Fibroblast of skin of right quadriceps (primary cell): Measurements from ENCODE around the gene CAMTA1.
"Not testable (repeated sequence)": the region's sequence is repeated elsewhere in the genome, so short reads cannot be mapped to it uniquely, and the experiment has no call there.

Experiments used
- DNase-seq: peaks from one replicate; pipeline ENCODE4 v3.0.0-alpha.2; 2013

CAMTA1 gene

DNA sequence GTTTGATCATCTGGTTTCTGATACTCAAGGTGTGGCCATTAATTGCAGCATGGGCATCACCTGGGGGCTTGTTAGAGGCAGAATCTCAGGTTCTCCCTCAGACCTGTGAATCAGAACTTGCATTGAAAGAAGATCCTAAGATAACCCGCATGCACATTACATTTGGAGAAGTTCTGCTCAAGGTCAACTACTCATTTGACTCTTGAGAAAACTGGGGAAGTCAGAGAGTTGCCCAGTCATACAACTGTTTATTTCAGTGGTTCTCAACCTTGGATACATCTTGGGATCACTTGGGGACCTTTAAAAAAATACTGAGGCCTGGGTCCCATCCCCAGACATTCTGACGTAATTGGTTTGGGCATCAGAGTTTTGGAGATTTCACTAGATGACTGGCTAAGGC is 30.5 kb downstream of the CAMTA1 start:
- DNase-seq: no peak

- peak; percentile 36 for DNase-seq
Observed at GRCh38 chr1:6819246-6820040, 34.2 kb downstream of the CAMTA1 start.

- DNase-seq: no peak
Observed at GRCh38 chr1:6820899-6821298, 35.6 kb downstream of the CAMTA1 start.

GRCh38 chr1:6822530-6823359 is 37.5 kb downstream of the CAMTA1 start:
- no peak for DNase-seq

- no peak for DNase-seq
Observed at GRCh38 chr1:6823793-6824192, 38.5 kb downstream of the CAMTA1 start.

DNA sequence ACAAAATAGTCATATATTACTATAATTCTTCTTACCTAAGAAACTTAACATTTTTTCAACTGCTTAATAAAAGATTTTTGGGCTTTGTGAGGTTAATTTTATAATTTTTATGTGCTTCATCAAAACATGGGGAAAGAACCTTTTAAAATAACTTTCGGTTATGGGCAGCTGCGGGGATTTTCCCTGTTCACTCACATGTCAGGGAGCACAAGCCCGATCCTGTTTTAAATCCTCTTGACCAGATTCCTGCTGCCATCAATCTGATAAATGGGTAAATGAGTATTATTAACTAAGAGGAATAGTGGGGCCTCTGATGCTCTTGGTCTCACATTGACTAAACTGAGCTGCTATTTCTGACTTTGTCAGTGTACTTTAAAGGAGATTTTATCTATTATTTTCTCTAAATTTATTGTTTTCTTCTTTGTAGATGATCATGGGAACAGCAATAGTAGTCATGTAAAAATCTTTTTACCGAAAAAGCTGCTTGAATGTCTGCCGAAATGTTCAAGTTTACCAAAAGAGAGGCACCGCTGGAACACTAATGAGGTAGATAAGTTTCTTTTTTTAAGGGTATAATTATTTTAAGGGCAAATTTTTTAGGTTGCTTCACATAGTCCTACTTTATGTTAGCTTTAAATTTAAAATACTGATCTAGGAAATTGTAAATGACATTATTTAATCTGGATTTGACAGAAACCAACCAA is 39.6 kb downstream of the CAMTA1 start:
- no peak for DNase-seq

- no peak for DNase-seq
Observed at GRCh38 chr1:6825828-6826227, 40.6 kb downstream of the CAMTA1 start.

DNA sequence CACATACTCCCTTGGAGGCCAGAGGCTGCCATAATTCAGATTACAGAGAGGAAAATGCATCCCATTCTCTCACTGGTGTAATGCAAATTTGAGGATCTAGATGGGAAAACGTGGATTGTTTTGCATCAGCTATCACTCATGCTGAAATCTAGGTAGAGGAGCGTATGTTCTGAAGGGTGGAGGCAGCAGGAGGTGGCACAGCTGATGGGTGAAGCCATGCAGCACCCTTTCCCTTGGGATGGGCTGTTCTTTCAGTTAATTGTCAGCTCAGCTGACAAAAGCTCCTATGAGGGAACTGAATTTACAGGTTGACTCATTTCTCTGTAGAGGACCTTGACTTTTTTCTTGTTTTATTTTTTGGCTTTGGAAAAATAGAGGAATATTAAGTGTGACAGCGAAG is 41.8 kb downstream of the CAMTA1 start:
- DNase-seq: no peak

- no peak for DNase-seq
Observed at GRCh38 chr1:6827630-6828165, 42.4 kb downstream of the CAMTA1 start.

DNA sequence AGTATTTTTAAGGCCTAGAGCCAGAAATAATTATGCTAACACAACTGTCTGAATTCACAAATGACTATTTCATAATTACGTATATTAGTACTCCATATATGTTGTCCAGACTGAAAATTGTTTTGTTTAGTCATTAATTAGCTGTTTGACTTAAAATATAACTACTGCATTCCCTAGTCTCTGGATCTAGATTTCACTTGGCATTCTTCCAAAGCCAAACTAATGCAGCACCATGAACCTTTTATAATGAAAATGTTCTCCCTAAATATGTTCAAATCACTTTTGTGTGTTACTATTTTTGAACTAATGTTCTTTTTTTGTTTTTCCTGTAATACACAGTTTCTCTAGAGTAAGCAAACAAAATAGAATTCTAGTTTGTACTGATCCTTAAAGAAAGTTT is 46.1 kb downstream of the CAMTA1 start:
- DNase-seq: peak; percentile 7

- not testable (repeated sequence) for DNase-seq
Observed at GRCh38 chr1:6832006-6832405, 46.8 kb downstream of the CAMTA1 start.

DNA sequence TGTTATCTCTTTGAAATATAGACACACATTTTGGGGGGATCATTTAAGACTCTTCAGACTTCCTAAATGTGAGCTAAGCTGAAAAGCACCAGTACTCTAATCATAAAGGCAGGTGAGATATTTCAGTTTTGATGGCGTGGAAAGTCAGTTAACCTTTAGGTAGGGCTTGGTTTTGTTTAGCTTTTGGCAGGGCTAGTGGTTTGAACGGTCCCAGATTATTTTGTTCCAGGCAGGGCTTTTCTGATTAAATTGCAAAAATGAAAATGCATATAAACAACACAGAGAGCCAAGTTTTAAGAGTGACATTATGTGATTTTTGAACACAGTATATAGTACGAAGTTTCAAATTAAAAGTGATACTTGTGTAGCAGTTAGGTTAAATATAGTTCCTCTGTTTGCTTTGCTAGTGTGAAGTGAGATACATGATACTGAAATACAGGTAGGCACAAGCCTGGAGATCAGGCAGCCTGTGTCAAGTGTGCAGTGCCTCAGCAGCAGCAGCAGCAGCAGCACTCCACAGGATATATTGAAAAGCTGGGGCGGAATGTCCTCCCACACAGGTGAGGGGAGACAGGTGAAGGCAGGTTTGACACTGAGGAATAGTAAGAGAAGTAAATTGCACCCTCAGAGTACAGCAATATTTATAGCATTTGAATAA is 47.4 kb downstream of the CAMTA1 start:
- no peak for DNase-seq

GRCh38 chr1:6833804-6834203 is 48.5 kb downstream of the CAMTA1 start:
- DNase-seq: no peak

DNA sequence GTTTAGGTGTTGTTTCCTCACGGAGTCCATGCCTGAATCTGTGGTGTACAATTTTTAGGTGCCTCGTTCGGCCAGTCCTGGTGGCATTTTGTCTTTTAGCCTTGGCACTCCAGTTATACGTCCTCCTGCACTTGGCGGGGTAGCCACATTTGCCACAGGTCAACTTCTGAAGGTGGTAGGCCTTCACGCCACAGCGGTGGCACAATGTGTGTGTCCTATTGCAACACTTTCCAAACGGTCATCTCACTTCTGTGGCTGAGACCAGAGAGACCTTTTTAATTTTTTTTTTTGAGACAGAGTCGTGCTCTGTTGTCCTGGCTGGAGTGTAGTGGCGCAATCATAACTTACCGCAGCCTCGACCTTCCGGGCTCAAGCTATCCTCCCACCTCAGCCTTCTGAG is 49.1 kb downstream of the CAMTA1 start:
- no peak for DNase-seq

DNA sequence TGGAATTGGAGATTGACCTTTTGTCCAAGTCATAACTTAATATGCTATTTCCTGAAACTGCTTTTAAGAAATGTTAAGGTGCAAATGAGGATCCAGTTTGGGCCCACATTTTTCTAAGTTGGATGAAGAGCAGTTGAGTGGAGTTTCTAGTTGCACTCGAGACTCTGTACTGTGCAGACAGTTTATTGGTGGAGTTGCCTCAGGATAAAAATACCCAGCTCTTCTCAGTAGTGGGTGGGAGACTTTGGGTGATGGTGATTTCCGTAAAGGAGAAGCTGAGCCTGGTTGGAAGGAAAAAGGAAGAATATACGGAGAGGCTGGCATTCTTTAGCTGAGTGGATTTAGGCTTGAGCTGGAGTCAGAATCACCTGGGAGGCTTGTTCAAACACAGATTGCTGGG is 49.9 kb downstream of the CAMTA1 start:
- DNase-seq: no peak

- no peak for DNase-seq
Observed at GRCh38 chr1:6842301-6842700, 57.0 kb downstream of the CAMTA1 start.

DNA sequence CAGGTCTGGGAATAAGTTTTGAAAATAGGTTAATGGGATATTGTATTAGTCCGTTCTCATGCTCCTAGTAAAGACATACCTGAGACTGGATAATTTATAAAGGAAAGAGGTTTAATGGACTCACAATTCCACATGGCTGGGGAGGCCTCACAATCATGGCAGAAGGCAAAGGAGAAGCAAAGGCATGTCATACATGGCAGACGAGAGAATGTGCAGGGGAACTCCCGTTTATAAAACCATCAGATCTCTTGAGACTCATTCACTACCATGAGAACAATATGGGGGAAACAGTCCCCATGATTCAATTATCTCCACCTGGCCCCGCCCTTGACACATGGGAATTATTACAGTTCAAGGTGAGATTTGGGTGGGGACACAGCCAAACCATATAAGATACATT is 60.5 kb downstream of the CAMTA1 start:
- not testable (repeated sequence) for DNase-seq

GRCh38 chr1:6848816-6849215 is 63.6 kb downstream of the CAMTA1 start:
- DNase-seq: no peak

- DNase-seq: no peak
Observed at GRCh38 chr1:6850537-6850936, 65.3 kb downstream of the CAMTA1 start.

GRCh38 chr1:6852136-6852890 is 67.1 kb downstream of the CAMTA1 start:
- DNase-seq: no peak

GRCh38 chr1:6854166-6854565 is 68.9 kb downstream of the CAMTA1 start:
- DNase-seq: no peak

DNA sequence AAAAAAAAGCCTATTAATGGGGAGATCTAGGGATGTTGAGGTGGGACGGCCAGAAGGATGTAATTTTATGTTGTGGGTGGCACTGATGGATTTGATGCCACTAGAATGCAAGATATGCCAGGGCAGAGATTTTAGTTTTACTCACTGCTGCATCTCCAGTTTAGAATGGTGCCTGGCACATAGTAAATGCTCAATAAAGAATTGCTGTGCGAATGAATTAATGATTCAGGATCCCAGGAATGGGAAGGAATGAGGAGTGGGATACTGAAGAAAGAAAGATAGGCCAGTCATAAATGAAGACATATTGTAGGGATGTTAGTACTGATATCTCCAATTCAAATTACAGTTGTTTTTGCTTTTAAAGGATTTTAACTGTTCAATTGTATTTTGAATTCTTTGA is 72.6 kb downstream of the CAMTA1 start:
- DNase-seq: no peak
